ENCODE data around the gene CYP11A1. TPM values are rescaled to one million over a fixed set of nuclear protein-coding genes. Genes with fewer than 3 reads are reported as not detected.

Gene CYP11A1
- 0.80 and 0.87 TPM in 2 replicates for total RNA-seq (2014; rRNA removed; shearing (Covaris generic))
- polyA plus RNA-seq (2015; cell fraction: cytosol; rRNA removed), result 0.53 and 1.2 TPM in 2 replicates
- 0.77 TPM in 1 of 2 replicates, not detected in the other for polyA plus RNA-seq (2015; cell fraction: nucleus; rRNA removed)

DNA sequence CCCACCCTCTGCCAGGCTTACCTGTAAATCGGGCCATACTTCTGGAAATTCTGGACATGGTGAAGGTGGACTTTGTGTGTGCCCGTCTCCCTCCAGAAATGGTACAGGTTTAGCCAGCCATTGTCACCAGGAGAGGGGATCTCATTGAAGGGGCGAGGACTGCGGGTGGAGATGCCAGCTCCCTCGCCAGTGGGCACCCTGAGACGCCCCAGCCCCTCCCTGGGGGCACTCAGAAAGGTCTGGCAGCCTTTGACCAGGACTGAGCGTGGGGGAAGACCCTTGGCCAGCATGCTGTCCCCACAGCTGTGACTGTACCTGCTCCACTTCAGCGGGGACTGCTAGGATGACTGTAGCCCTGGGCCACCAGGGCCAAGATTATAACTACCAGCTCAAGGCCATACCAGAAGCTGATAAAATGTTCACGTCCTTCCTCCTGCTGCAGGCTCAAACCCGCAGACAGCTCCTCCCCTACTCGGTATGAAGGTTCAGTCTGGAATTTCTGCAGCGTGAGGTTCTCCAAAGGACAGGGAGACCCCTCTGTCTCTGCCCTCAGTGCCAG lies at the start of gene CYP11A1:
Gene CYP11A1, minus strand, starts transcription at position 351 of the 559 bp plus-strand sequence. Its CDS starts 61 bp downstream, at position 290.
- DNase-seq (ENCODE audit: low read depth), result no peak

DNA sequence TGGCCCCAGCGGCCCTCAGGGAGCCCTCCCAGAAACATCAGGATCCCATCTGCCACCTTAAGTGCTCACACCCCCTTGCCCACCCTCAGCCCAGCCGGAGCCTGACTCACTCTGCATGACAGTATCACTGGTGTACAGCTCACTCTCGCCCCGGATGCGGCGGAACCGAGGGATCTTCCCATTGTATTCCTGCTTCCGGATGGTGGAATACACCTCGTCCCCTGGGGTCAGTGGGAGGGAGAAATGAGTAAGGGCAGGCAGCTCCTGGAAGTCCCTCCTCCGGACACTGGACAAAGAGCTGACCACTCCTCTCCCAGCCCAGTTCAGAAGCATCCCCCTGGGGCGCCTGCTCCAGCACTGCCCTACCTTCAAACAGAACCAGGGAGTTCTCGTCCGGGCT lies 49.8 kb upstream of the CYP11A1 start:
- DNase-seq (ENCODE audit: low read depth), result peak; percentile 87

GRCh38 chr15:74415966-74416916 lies 48.8 kb upstream of the CYP11A1 start:
- no peak for DNase-seq (ENCODE audit: low read depth)

GRCh38 chr15:74414603-74415338 lies 47.3 kb upstream of the CYP11A1 start:
- DNase-seq (ENCODE audit: low read depth), result no peak

DNA sequence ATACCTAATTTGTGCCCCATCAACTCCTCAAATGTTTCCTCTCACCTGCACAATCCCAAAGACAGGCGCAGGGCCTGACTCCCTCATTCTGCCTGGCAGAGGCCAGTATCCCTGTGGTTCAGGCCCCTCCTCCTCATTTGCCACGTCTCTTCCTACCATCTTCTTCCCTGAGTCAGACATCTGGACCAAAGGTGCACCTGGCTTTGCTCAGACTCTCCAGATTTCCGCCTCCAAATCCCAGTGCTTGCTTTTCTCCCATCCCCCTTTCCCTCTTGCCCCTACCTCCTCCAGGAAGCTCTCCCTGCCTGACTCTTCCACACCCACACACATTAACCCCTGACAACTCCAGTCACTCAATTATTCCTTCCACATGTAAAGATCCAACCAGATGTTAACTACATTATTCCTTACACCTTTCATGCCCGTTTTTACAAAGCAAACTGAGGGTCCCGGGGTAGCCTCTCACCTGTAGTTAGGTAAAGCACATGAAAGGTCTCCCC lies 46.7 kb upstream of the CYP11A1 start:
- no peak for DNase-seq (ENCODE audit: low read depth)

GRCh38 chr15:74413350-74414080 lies 46.1 kb upstream of the CYP11A1 start:
- DNase-seq (ENCODE audit: low read depth), result no peak

- no peak for DNase-seq (ENCODE audit: low read depth)
Measured at GRCh38 chr15:74412159-74412558, 44.7 kb upstream of the CYP11A1 start.

DNA sequence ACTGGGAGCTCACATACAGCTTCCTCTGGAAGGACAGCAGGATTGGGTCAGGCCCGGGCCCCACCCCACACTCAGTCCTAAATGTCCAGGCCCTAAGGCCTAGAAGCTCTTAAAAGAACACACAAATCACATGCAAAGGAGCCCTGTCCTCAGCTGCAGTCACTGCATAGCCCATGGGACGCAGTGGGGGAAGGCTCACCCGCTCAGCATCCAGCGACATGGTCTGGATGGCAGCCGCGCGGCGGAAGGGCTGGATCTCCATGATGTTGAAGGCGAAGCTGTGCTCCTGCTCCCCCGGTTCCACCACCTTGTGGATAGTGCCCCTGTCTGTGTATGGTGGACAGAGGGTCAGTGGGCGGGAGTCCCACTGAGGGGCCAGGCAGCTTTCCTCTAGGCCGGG lies 44.2 kb upstream of the CYP11A1 start:
- DNase-seq (ENCODE audit: low read depth), result no peak

DNA sequence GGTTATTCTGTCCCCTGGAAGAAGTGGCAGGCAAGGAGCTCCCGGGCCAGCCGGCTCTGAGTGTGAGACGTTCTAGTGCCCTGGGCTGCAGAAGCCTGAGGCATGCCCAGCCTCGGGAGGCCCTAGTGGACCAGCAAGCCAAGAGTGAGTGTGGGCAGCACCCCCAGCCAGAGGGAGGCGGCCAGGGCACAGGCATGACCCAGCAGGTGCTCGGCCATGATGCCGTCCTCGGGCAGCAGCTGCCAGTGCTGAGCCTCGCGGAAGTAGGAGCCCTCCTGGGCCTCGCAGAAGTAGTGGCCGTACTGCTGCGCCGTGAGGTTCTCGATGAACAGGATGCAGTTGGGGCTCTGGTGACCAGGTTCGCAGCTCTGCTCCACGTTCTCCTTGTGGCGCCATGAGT lies 43.1 kb upstream of the CYP11A1 start:
- DNase-seq (ENCODE audit: low read depth), result no peak

DNA sequence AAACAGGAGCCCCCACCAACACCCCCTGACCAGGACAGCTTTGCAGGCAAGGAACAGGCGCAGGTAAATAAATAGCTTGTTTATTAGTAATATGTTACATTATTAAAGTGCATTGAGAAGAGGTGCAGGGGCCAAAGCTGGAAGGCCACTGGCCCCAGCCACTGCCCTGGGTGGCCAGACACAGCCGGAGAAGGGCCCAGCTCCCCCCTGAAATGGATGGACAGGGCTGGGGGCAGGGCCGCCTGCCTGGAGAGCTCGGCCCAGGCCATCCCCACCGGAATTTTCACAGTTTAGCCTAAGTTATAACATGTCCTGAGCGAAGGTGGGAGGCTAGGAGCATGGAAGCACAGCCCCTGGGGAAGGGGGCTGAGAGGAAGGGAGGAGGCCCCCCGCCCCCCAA lies 41.8 kb upstream of the CYP11A1 start:
- DNase-seq (ENCODE audit: low read depth), result no peak

- no peak for DNase-seq (ENCODE audit: low read depth)
Measured at GRCh38 chr15:74408815-74409214, 41.4 kb upstream of the CYP11A1 start.

DNA sequence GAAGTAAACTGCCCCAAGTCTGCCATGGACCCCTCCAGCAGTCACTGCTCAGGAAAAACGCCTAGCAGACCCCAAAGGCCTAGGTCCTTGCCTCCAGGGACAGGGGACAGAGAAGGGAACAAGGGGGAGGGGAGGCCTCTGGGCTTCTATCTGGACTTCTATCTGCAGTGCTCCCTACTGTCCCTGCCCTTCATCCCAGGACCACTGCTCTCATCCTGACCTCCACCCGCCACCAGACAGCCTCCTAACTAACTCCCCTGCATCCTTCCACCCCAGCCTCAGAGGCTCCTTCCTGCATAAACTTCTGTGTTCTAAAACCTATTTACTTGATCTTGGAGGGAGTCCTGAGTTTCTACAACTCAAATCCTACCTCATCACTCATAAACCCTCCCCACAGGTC lies 40.9 kb upstream of the CYP11A1 start:
- no peak for DNase-seq (ENCODE audit: low read depth)

GRCh38 chr15:74406992-74407705 lies 39.7 kb upstream of the CYP11A1 start:
- peak; percentile 97 for DNase-seq (ENCODE audit: low read depth)

DNA sequence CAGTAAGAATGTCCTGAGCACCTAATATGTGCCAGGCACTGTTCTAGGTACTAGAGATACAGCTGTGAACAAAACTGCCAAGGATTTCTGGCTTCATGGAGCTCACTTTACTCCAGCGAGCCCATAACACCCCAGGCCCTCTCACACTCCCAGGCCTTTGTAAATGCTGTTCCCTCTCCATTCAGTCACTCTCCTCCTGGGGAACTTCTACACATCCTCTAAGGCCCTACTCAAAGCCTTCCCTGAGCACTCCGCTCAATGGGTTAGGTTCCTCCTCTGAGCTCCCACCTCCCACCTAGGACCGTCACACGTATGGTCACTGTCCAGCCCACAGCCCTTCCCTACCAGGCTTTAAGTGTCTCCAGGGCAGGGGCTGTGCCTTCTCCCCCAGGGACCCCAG lies 39.1 kb upstream of the CYP11A1 start:
- no peak for DNase-seq (ENCODE audit: low read depth)

- no peak for DNase-seq (ENCODE audit: low read depth)
Measured at GRCh38 chr15:74405823-74406222, 38.4 kb upstream of the CYP11A1 start.

- DNase-seq (ENCODE audit: low read depth), result no peak
Measured at GRCh38 chr15:74403991-74404563, 36.6 kb upstream of the CYP11A1 start.

DNA sequence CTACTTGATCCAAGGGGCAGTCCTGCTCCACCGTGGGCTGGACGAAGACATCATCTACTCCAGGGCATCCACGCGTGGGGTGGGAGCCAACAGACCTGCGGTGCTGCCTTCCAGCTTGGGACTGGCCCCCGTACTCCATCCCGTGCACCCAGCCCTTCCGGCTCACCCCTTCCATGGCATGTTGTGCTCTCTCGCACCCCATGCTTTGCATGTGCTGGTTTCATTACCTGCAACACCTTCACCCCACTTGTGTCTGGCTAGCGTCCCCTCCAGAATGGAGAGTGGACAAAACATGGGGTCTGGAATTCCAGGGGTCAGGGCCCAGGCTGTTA lies 36.1 kb upstream of the CYP11A1 start:
- no peak for DNase-seq (ENCODE audit: low read depth)

GRCh38 chr15:74402873-74403587 lies 35.6 kb upstream of the CYP11A1 start:
- DNase-seq (ENCODE audit: low read depth), result no peak

DNA sequence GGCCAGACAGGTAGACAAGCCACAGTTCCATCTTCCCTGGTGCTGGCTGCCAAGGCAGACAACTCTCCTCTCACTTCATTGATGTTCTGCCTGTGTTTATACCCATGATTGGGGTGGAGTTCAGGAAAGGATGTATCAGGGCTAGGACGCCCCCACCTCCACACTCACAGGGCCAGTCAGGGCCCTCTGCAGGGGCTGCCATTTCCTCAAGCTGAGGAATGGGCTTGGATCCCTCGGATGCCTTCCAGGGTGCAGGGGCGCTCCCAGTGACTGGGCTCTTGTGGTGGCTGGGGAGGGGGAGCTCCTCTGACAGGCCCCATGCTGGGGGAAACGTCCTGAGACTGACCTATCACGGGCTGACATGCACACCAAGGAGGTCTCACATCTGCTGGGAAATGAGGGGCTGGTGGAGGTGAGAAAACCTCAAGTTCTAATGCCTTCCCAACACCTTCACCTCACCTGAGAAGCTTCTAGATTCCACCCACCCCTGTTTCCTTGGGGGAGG lies 34.9 kb upstream of the CYP11A1 start:
- no peak for DNase-seq (ENCODE audit: low read depth)

Measured in HT1080 (cell line).